ENCODE data around the gene TNS3. TPM values are rescaled to one million over a fixed set of nuclear protein-coding genes. Genes with fewer than 3 reads are reported as not detected.

TNS3 gene
- total and polyA plus RNA-seq, 2 of the 13 experiments (the other 11 are each of a cell fraction or from before 2014, with no cell fraction given): 52.9 to 55.7 TPM

DNA sequence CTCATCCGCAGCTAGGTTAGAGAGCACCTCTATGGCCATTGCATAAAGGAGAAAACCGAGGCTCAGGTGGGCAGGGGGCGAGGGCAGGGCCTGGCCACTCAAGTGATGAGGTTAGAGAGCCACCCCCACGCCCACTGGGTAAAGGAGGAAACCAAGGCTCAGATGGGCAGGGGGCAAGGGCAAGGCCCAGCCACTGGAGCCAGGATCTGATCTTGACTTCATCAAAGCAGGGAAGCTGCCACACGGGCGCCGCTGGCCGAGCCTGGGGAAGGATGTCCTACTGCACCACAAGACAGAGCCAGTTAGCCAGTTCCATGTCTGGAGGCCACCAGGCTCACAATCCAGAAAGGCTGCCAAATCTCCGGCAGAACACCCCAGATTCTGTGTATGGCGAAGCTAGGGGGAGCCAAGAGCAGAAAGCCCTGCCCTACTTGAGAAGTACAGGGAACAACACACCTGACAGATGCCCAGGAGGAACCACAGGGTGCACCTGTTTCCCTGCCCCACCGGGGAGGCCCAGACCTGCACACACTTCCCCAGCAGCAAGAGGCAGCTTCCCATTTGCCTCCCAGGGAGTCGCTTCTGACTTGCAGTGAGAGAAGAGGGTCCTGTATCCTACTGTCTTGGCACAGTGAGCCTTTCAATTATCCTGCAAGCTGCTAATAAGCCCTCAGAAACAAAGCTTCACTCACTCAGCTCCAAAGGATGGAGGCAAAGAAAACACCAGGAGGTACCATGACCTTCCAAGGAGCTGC, 101.9 kb downstream of the TNS3 start:
- H3K9ac ChIP-seq (ENCODE audit: insufficient read depth, low read depth, low read length): no peak overlapping the region
- POLR2A ChIA-PET: interaction anchor here (1.5 kb wide), 1 partner anchor 59 kb away, joined by 4 read pairs; no protein-coding TSS in a partner anchor
- CTCF ChIA-PET (ENCODE audit: low intra/inter-chr PET ratio, low total read pairs): no interaction called here
- in situ Hi-C loops (cut with HindIII; ENCODE audit: extremely low pct_ligation_motif_present, low pct_unique_long_range_greater_than_20kb): loop anchor here (5.0 kb wide), 1 partner anchor 97 kb away; no protein-coding TSS in a partner anchor
- TF ChIP-seq ZNF160 (CRISPR knock-in tag; IDR thresholded peaks at IDR 0.05) (no peak), MEIS1 (CRISPR knock-in tag; IDR thresholded peaks at IDR 0.05; ENCODE audit: borderline replicate concordance) (no peak), ZNF33B (CRISPR knock-in tag; IDR thresholded peaks at IDR 0.05) (no peak), ZNF33A (CRISPR knock-in tag; IDR thresholded peaks at IDR 0.05; ENCODE audit: borderline replicate concordance) (no peak), ZNF607 (CRISPR knock-in tag; IDR thresholded peaks at IDR 0.05; ENCODE audit: borderline replicate concordance) (no peak), STAG1 (CRISPR knock-in tag; IDR thresholded peaks at IDR 0.05) (no peak), RORA (CRISPR knock-in tag; IDR thresholded peaks at IDR 0.05) (no peak), GABPA (IDR thresholded peaks at IDR 0.05; ENCODE audit: low read depth, low read length) (no peak), GABPA (CRISPR knock-in tag; IDR thresholded peaks at IDR 0.05; ENCODE audit: low read depth) (no peak)
- TF ChIP-seq, protein P1, sequence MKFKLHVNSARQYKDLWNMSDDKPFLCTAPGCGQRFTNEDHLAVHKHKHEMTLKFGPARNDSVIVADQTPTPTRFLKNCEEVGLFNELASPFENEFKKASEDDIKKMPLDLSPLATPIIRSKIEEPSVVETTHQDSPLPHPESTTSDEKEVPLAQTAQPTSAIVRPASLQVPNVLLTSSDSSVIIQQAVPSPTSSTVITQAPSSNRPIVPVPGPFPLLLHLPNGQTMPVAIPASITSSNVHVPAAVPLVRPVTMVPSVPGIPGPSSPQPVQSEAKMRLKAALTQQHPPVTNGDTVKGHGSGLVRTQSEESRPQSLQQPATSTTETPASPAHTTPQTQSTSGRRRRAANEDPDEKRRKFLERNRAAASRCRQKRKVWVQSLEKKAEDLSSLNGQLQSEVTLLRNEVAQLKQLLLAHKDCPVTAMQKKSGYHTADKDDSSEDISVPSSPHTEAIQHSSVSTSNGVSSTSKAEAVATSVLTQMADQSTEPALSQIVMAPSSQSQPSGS (CRISPR knock-in tag; IDR thresholded peaks at IDR 0.05): no peak
- TF ChIP-seq, protein P2, sequence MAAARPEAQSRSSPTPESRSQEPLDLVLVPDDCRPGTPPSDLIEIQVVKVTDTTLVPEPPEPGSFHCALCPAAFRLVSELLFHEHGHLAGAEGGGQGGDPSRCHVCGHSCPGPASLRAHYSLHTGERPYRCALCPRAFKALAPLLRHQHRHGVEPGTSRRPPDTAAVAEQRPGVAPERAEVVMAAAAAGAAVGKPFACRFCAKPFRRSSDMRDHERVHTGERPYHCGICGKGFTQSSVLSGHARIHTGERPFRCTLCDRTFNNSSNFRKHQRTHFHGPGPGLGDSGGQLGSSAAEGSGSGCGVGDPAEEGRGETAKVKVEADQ (CRISPR knock-in tag; IDR thresholded peaks at IDR 0.05; ENCODE audit: borderline replicate concordance): no peak
- peaks cover 57% of the 10 kb centered on the region for H4K20me1 ChIP-seq (ENCODE audit: insufficient read depth, low read length)
- peaks cover 6 to 40% of the 10 kb centered on the region in 2 experiments for H3K36me3 ChIP-seq (replicated peaks in 1 of 2; ENCODE audit: control insufficient read depth in 1 of 2, insufficient read depth in 2 of 2, low read length in 2 of 2)
- no peak for FAIRE-seq
- no peaks in the 10 kb centered on the region for H3K27me3 ChIP-seq (ENCODE audit: control insufficient read depth in 1 of 2, insufficient read depth in 2 of 2, low read length in 2 of 2)
- H3K79me2 ChIP-seq (ENCODE audit: insufficient read depth, low read length): peaks cover 84% of the 10 kb centered on the region
- WGBS (ENCODE audit: low lambda C conversion rate): 99% methylated on average over 6 of the region's 12 CpGs
- no peak overlapping the region for H3K4me2 ChIP-seq (ENCODE audit: low read depth, low read length)
- H3K4me3 ChIP-seq (replicated peaks in 1 of 3; ENCODE audit: insufficient read depth in 1 of 3, low read depth in 2 of 3, low read length in 3 of 3): no peak overlapping the region
- no peak for DNase-seq (ENCODE audit: low spot score)
- peaks cover 94% of the 10 kb centered on the region for H3K4me1 ChIP-seq (ENCODE audit: insufficient read depth, low read length)
- no peak overlapping the region for H3K27ac ChIP-seq (ENCODE audit: extremely low read length, insufficient read depth, low read length)
- H2AFZ ChIP-seq (ENCODE audit: low read length): no peak overlapping the region
- ATAC-seq: no peak
- intact Hi-C loops (cut with micrococcal nuclease; ENCODE audit: unreplicated experiment): loop anchor here (5.0 to 10.0 kb wide), 2 partner anchors 32 to 305 kb away; no protein-coding TSS in a partner anchor
- BruUV-seq (replicated peaks): no TSS peak
- no peaks in the 10 kb centered on the region for H3K9me3 ChIP-seq (ENCODE audit: low read length)

All from HepG2 (cell line).